ENCODE results near the gene BLCAP.

The BLCAP gene

DNA sequence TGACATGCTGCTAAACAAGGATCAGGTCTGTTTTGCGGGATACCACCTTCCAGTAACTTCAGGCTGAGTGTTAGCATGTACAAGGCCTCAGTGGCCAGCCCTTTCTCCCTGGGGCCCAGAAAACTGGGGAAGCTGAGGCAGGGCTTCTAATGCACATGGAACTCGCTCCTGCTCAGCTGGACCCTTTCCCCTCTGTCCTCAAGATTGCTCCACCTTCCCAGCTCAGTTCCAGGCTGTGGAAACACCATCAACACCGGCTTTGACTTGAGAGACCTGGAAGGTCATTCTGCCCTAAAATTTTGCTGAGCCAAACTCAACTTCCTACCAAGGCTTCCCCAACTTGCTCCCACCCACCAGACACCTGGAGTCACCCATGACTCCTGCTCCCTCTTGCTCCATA, 4.2 kb upstream of the BLCAP start:
- Histone ChIP-seq H3K27ac (ENCODE audit: extremely low read depth, low read depth, low read length) (no peak overlapping the region), H3K4me1 (ENCODE audit: control insufficient read depth, insufficient read depth, low read length) (no peaks in the 10 kb centered on the region), H3K4me3 (ENCODE audit: low read depth, low read length) (no peak overlapping the region), H3K9me3 (ENCODE audit: control insufficient read depth, insufficient read depth, low read depth, low read length) (no peaks in the 10 kb centered on the region), H3K36me3 (ENCODE audit: control insufficient read depth in 2 of 2, insufficient read depth in 1 of 2, low read length in 2 of 2) (no peaks in the 10 kb centered on the region)
- POLR2A ChIA-PET = no interaction called here
- no peak for TF ChIP-seq ZFP37 (tag by site-specific recombination; IDR thresholded peaks at IDR 0.05)
- TF ChIP-seq ZNF785 (tag by site-specific recombination; IDR thresholded peaks at IDR 0.05) = no peak
- TF ChIP-seq ZNF585B (tag by site-specific recombination; IDR thresholded peaks at IDR 0.05) = no peak
- no peak for TF ChIP-seq ZEB2 (tag by site-specific recombination; IDR thresholded peaks at IDR 0.05)
- TF ChIP-seq ZNF624 (tag by site-specific recombination; IDR thresholded peaks at IDR 0.05) = no peak
- TF ChIP-seq, protein P1, sequence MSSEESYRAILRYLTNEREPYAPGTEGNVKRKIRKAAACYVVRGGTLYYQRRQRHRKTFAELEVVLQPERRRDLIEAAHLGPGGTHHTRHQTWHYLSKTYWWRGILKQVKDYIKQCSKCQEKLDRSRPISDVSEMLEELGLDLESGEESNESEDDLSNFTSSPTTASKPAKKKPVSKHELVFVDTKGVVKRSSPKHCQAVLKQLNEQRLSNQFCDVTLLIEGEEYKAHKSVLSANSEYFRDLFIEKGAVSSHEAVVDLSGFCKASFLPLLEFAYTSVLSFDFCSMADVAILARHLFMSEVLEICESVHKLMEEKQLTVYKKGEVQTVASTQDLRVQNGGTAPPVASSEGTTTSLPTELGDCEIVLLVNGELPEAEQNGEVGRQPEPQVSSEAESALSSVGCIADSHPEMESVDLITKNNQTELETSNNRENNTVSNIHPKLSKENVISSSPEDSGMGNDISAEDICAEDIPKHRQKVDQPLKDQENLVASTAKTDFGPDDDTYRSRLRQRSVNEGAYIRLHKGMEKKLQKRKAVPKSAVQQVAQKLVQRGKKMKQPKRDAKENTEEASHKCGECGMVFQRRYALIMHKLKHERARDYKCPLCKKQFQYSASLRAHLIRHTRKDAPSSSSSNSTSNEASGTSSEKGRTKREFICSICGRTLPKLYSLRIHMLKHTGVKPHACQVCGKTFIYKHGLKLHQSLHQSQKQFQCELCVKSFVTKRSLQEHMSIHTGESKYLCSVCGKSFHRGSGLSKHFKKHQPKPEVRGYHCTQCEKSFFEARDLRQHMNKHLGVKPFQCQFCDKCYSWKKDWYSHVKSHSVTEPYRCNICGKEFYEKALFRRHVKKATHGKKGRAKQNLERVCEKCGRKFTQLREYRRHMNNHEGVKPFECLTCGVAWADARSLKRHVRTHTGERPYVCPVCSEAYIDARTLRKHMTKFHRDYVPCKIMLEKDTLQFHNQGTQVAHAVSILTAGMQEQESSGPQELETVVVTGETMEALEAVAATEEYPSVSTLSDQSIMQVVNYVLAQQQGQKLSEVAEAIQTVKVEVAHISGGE (tag by site-specific recombination; conservative IDR thresholded peaks at IDR 0.05; ENCODE audit: low read depth) = no peak
- TF ChIP-seq ZNF677 (tag by site-specific recombination; IDR thresholded peaks at IDR 0.05) = no peak
- TF ChIP-seq, protein P2, sequence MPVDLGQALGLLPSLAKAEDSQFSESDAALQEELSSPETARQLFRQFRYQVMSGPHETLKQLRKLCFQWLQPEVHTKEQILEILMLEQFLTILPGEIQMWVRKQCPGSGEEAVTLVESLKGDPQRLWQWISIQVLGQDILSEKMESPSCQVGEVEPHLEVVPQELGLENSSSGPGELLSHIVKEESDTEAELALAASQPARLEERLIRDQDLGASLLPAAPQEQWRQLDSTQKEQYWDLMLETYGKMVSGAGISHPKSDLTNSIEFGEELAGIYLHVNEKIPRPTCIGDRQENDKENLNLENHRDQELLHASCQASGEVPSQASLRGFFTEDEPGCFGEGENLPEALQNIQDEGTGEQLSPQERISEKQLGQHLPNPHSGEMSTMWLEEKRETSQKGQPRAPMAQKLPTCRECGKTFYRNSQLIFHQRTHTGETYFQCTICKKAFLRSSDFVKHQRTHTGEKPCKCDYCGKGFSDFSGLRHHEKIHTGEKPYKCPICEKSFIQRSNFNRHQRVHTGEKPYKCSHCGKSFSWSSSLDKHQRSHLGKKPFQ (tag by site-specific recombination; IDR thresholded peaks at IDR 0.05) = no peak
- TF ChIP-seq, protein P3, sequence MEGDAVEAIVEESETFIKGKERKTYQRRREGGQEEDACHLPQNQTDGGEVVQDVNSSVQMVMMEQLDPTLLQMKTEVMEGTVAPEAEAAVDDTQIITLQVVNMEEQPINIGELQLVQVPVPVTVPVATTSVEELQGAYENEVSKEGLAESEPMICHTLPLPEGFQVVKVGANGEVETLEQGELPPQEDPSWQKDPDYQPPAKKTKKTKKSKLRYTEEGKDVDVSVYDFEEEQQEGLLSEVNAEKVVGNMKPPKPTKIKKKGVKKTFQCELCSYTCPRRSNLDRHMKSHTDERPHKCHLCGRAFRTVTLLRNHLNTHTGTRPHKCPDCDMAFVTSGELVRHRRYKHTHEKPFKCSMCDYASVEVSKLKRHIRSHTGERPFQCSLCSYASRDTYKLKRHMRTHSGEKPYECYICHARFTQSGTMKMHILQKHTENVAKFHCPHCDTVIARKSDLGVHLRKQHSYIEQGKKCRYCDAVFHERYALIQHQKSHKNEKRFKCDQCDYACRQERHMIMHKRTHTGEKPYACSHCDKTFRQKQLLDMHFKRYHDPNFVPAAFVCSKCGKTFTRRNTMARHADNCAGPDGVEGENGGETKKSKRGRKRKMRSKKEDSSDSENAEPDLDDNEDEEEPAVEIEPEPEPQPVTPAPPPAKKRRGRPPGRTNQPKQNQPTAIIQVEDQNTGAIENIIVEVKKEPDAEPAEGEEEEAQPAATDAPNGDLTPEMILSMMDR (tag by site-specific recombination; IDR thresholded peaks at IDR 0.05) = no peak
- CTCF ChIA-PET = interaction anchor here (0.6 to 8.6 kb wide), 4 partner anchors 147 to 340 kb away, joined by 3 to 125 read pairs (median 4); no protein-coding TSS in a partner anchor

DNA sequence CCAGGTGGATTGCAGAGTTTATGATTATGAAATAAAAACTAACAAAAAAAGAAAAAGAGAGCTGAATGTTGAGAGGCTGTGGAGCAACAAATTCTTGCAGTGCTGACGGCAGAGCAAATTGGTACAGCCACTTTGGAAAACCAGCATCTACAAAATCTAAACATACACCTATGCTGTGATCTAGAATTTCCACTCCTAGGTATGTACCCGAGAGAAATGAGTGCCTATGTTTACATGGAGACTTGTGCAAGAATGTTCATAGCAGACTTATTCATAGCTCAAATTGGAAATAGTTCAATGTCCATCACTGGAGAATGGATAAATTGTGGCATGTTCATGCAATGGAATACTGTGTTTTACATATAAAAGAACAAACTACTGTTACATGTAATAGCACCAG, 3.0 kb upstream of the BLCAP start:
- Histone ChIP-seq H3K4me3 (ENCODE audit: low read depth, low read length) (no peak overlapping the region), H3K4me1 (ENCODE audit: control insufficient read depth, insufficient read depth, low read length) (peaks cover 4% of the 10 kb centered on the region), H3K27ac (ENCODE audit: extremely low read depth, low read depth, low read length) (no peak overlapping the region), H3K9me3 (ENCODE audit: control insufficient read depth, insufficient read depth, low read depth, low read length) (no peaks in the 10 kb centered on the region), H3K36me3 (ENCODE audit: control insufficient read depth in 2 of 2, insufficient read depth in 1 of 2, low read length in 2 of 2) (no peaks in the 10 kb centered on the region)
- POLR2A ChIA-PET = no interaction called here
- TF ChIP-seq, protein P4, sequence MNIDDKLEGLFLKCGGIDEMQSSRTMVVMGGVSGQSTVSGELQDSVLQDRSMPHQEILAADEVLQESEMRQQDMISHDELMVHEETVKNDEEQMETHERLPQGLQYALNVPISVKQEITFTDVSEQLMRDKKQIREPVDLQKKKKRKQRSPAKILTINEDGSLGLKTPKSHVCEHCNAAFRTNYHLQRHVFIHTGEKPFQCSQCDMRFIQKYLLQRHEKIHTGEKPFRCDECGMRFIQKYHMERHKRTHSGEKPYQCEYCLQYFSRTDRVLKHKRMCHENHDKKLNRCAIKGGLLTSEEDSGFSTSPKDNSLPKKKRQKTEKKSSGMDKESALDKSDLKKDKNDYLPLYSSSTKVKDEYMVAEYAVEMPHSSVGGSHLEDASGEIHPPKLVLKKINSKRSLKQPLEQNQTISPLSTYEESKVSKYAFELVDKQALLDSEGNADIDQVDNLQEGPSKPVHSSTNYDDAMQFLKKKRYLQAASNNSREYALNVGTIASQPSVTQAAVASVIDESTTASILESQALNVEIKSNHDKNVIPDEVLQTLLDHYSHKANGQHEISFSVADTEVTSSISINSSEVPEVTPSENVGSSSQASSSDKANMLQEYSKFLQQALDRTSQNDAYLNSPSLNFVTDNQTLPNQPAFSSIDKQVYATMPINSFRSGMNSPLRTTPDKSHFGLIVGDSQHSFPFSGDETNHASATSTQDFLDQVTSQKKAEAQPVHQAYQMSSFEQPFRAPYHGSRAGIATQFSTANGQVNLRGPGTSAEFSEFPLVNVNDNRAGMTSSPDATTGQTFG (tag by site-specific recombination; IDR thresholded peaks at IDR 0.05; ENCODE audit: borderline replicate concordance) = no peak
- TF ChIP-seq ZNF174 (tag by site-specific recombination; IDR thresholded peaks at IDR 0.05) (no peak), SALL2 (tag by site-specific recombination; IDR thresholded peaks at IDR 0.05; ENCODE audit: borderline replicate concordance) (no peak), GLIS1 (tag by site-specific recombination; IDR thresholded peaks at IDR 0.05) (no peak), ZBTB7A (tag by site-specific recombination; IDR thresholded peaks at IDR 0.05; ENCODE audit: low read depth) (no peak), REPIN1 (tag by site-specific recombination; IDR thresholded peaks at IDR 0.05; ENCODE audit: low read depth) (no peak)
- TF ChIP-seq, protein P5, sequence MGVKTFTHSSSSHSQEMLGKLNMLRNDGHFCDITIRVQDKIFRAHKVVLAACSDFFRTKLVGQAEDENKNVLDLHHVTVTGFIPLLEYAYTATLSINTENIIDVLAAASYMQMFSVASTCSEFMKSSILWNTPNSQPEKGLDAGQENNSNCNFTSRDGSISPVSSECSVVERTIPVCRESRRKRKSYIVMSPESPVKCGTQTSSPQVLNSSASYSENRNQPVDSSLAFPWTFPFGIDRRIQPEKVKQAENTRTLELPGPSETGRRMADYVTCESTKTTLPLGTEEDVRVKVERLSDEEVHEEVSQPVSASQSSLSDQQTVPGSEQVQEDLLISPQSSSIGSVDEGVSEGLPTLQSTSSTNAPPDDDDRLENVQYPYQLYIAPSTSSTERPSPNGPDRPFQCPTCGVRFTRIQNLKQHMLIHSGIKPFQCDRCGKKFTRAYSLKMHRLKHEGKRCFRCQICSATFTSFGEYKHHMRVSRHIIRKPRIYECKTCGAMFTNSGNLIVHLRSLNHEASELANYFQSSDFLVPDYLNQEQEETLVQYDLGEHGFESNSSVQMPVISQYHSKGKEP (tag by site-specific recombination; IDR thresholded peaks at IDR 0.05) = no peak
- TF ChIP-seq, protein P6, sequence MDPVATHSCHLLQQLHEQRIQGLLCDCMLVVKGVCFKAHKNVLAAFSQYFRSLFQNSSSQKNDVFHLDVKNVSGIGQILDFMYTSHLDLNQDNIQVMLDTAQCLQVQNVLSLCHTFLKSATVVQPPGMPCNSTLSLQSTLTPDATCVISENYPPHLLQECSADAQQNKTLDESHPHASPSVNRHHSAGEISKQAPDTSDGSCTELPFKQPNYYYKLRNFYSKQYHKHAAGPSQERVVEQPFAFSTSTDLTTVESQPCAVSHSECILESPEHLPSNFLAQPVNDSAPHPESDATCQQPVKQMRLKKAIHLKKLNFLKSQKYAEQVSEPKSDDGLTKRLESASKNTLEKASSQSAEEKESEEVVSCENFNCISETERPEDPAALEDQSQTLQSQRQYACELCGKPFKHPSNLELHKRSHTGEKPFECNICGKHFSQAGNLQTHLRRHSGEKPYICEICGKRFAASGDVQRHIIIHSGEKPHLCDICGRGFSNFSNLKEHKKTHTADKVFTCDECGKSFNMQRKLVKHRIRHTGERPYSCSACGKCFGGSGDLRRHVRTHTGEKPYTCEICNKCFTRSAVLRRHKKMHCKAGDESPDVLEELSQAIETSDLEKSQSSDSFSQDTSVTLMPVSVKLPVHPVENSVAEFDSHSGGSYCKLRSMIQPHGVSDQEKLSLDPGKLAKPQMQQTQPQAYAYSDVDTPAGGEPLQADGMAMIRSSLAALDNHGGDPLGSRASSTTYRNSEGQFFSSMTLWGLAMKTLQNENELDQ (tag by site-specific recombination; IDR thresholded peaks at IDR 0.05; ENCODE audit: low read depth) = no peak
- TF ChIP-seq, protein P7, sequence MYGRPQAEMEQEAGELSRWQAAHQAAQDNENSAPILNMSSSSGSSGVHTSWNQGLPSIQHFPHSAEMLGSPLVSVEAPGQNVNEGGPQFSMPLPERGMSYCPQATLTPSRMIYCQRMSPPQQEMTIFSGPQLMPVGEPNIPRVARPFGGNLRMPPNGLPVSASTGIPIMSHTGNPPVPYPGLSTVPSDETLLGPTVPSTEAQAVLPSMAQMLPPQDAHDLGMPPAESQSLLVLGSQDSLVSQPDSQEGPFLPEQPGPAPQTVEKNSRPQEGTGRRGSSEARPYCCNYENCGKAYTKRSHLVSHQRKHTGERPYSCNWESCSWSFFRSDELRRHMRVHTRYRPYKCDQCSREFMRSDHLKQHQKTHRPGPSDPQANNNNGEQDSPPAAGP (tag by site-specific recombination; IDR thresholded peaks at IDR 0.05) = no peak
- TF ChIP-seq, protein P2 (tag by site-specific recombination; IDR thresholded peaks at IDR 0.05) = no peak
- CTCF ChIA-PET = interaction anchor here (0.6 to 8.6 kb wide), 5 partner anchors 10 to 328 kb away, joined by 3 to 125 read pairs (median 3); no protein-coding TSS in a partner anchor

Data from HEK293 (cell line).